AG09319 (cell line): ENCODE results near the gene CTBP1.
A peak's percentile ranks its signal among the peaks of the same experiment; 100 is the strongest.

Experiments used
- DNase-seq: peaks from one replicate; pipeline ENCODE4 v3.0.0-alpha.2; 2010; ENCODE audit warnings: low read depth; ENCODE audit errors: extremely low read depth
- CTCF ChIP-seq: IDR thresholded peaks from 2 replicates; pipeline ENCODE4 v1.5.1; 2011; ENCODE audit warnings: low read depth, mild to moderate bottlenecking, inconsistent platforms, low read length, moderate library complexity

The CTBP1 gene

GRCh38 chr4:1289207-1290164 lies 40.6 kb upstream of the CTBP1 start, which contains the start of gene MAEA:
Gene MAEA, plus strand, starts transcription at chr4:1289891. Its CDS starts 23 bp downstream, at chr4:1289914.
- TF ChIP-seq CTCF: no peak
- peak; percentile 86 for DNase-seq

GRCh38 chr4:1288786-1289185 lies 39.9 kb upstream of the CTBP1 start:
- no peak for DNase-seq
- TF ChIP-seq CTCF: no peak

GRCh38 chr4:1285790-1286553 lies 37.0 kb upstream of the CTBP1 start:
- DNase-seq: no peak
- TF ChIP-seq CTCF: peak; percentile 24

- no peak for DNase-seq
- no peak for TF ChIP-seq CTCF
Measured at GRCh38 chr4:1285151-1285789, 36.3 kb upstream of the CTBP1 start.

- TF ChIP-seq CTCF: no peak
- DNase-seq: no peak
Measured at GRCh38 chr4:1283711-1284110, 34.8 kb upstream of the CTBP1 start.

- TF ChIP-seq CTCF: no peak
- DNase-seq: no peak
Measured at GRCh38 chr4:1279253-1279652, 30.3 kb upstream of the CTBP1 start.
